H9 (cell line): ENCODE data around the gene CACNB3. TPM values are rescaled to one million over a fixed set of nuclear protein-coding genes. Genes with fewer than 3 reads are reported as not detected.

Experiments
- DNase-seq: peaks from one replicate; pipeline ENCODE4 v3.0.0-alpha.2; 2017
- H2AFZ ChIP-seq: one replicate; pipeline ENCODE4 v1.6.1; 2013; ENCODE audit warnings: mild to moderate bottlenecking, low read length, control low read depth, moderate library complexity
- H2AK5ac ChIP-seq: 2 replicates; pipeline ENCODE4 v1.6.1; 2013; ENCODE audit warnings: low read length, control low read depth, mixed read lengths; ENCODE audit not compliant: insufficient read length
- H2BK120ac ChIP-seq: one replicate; pipeline ENCODE4 v1.6.1; 2013; ENCODE audit warnings: low read depth, mild to moderate bottlenecking, low read length, control low read depth, inconsistent platforms; ENCODE audit not compliant: poor library complexity, severe bottlenecking
- H2BK12ac ChIP-seq: 2 replicates; pipeline ENCODE4 v1.6.1; 2013; ENCODE audit warnings: low read length, control low read depth, mixed read lengths, low read depth; ENCODE audit not compliant: insufficient read length
- H2BK15ac ChIP-seq: 2 replicates; pipeline ENCODE4 v1.6.1; 2013; ENCODE audit warnings: low read depth, low read length, control low read depth
- H2BK20ac ChIP-seq: one replicate; pipeline ENCODE4 v1.6.1; 2013; ENCODE audit warnings: low read depth, mild to moderate bottlenecking, low read length, control low read depth, inconsistent platforms; ENCODE audit not compliant: poor library complexity, severe bottlenecking
- H2BK5ac ChIP-seq: 2 replicates; pipeline ENCODE4 v1.6.1; 2013; ENCODE audit warnings: low read length, control low read depth, mixed read lengths; ENCODE audit not compliant: insufficient read length
- H3K14ac ChIP-seq: 2 replicates; pipeline ENCODE4 v1.6.1; 2013; ENCODE audit warnings: low read length, control low read depth; ENCODE audit not compliant: insufficient read depth
- H3K18ac ChIP-seq: 2 replicates; pipeline ENCODE4 v1.6.1; 2013; ENCODE audit warnings: low read depth, mild to moderate bottlenecking, mixed read lengths, low read length, control low read depth; ENCODE audit not compliant: insufficient read length
- H3K23ac ChIP-seq: 2 replicates; pipeline ENCODE4 v1.6.1; 2013; ENCODE audit warnings: low read length, control low read depth, mixed read lengths, low read depth; ENCODE audit not compliant: insufficient read length
- H3K23me2 ChIP-seq: 2 replicates; pipeline ENCODE4 v1.6.1; 2013; ENCODE audit warnings: low read depth, mild to moderate bottlenecking, mixed read lengths, low read length, control low read depth; ENCODE audit not compliant: insufficient read length, poor library complexity, severe bottlenecking
- H3K27ac ChIP-seq: 2 replicates; pipeline ENCODE4 v1.5.1; 2013; ENCODE audit warnings: low read length, control low read depth, mixed read lengths, low read depth; ENCODE audit not compliant: insufficient read length
- H3K27me3 ChIP-seq: 2 replicates; pipeline ENCODE4 v1.6.1; 2013; ENCODE audit warnings: low read length, control low read depth, inconsistent platforms; ENCODE audit not compliant: insufficient read depth
- H3K4ac ChIP-seq: 2 replicates; pipeline ENCODE4 v1.6.1; 2013; ENCODE audit warnings: low read depth, mild to moderate bottlenecking, control low read depth, inconsistent platforms, low read length, moderate library complexity
- H3K4me1 ChIP-seq: 2 replicates; pipeline ENCODE4 v1.6.1; 2013; ENCODE audit warnings: low read length, control low read depth, inconsistent platforms; ENCODE audit not compliant: insufficient read depth
- H3K4me2 ChIP-seq: 2 replicates; pipeline ENCODE4 v1.6.1; 2013; ENCODE audit warnings: low read length, control low read depth, mixed read lengths; ENCODE audit not compliant: insufficient read length, insufficient read depth
- H3K56ac ChIP-seq: 2 replicates; pipeline ENCODE4 v1.6.1; 2013; ENCODE audit warnings: low read depth, mild to moderate bottlenecking, mixed read lengths, low read length, control low read depth; ENCODE audit not compliant: insufficient read length
- H3K79me1 ChIP-seq: 2 replicates; pipeline ENCODE4 v1.6.1; 2013; ENCODE audit warnings: low read depth, mild to moderate bottlenecking, moderate library complexity, low read length, control low read depth, inconsistent platforms; ENCODE audit not compliant: insufficient read depth, poor library complexity, severe bottlenecking
- H3K79me2 ChIP-seq: 2 replicates; pipeline ENCODE4 v1.6.1; 2013; ENCODE audit warnings: low read length, control low read depth, inconsistent platforms; ENCODE audit not compliant: insufficient read depth
- H3K9ac ChIP-seq: 2 replicates; pipeline ENCODE4 v1.6.1; 2013; ENCODE audit warnings: low read length, control low read depth, mixed read lengths; ENCODE audit not compliant: insufficient read length; ENCODE audit errors: extremely low read depth
- H3K9me3 ChIP-seq: one replicate; pipeline ENCODE4 v1.6.1; 2013; ENCODE audit warnings: low read depth, low read length, inconsistent platforms; ENCODE audit not compliant: control insufficient read depth
- H3T11ph ChIP-seq: one replicate; pipeline ENCODE4 v1.6.1; 2013; ENCODE audit warnings: mild to moderate bottlenecking, low read length, control low read depth, inconsistent platforms
- H4K20me1 ChIP-seq: one replicate; pipeline ENCODE4 v1.6.1; 2013; ENCODE audit not compliant: control insufficient read depth, insufficient read length, insufficient read depth
- H4K5ac ChIP-seq: 2 replicates; pipeline ENCODE4 v1.6.1; 2013; ENCODE audit warnings: low read depth, mild to moderate bottlenecking, mixed read lengths, low read length, control low read depth; ENCODE audit not compliant: insufficient read length
- H4K8ac ChIP-seq: replicated peaks from 2 replicates; pipeline ENCODE4 v1.6.1; 2013; ENCODE audit warnings: low read length, control low read depth, mixed read lengths, low read depth; ENCODE audit not compliant: insufficient read length
- H4K91ac ChIP-seq: 2 replicates; pipeline ENCODE4 v1.6.1; 2013; ENCODE audit warnings: low read depth, mild to moderate bottlenecking, moderate library complexity, mixed read lengths, low read length, control low read depth; ENCODE audit not compliant: insufficient read length
- H3K27ac Mint-ChIP-seq, 3 experiments: 2 replicates in 2 of 3; 3 replicates in 1 of 3; pipeline ENCODE4 v1.8.0; 2020 to 2021; ENCODE audit warnings: mixed read lengths in 3 of 3, mild to moderate bottlenecking in 1 of 3, moderate library complexity in 1 of 3
- H3K27me3 Mint-ChIP-seq: 2 replicates; pipeline ENCODE4 v1.8.0; 2021; ENCODE audit warnings: low read depth, mild to moderate bottlenecking, moderate library complexity, mixed read lengths
- H3K36me3 Mint-ChIP-seq, 3 experiments: 2 replicates in 2 of 3; 3 replicates in 1 of 3; pipeline ENCODE4 v1.8.0; 2020 to 2021; ENCODE audit warnings: low read depth in 3 of 3, mixed read lengths in 3 of 3; ENCODE audit not compliant: insufficient read depth in 1 of 3
- H3K4me1 Mint-ChIP-seq, 2 experiments: 2 replicates each; pipeline ENCODE4 v1.8.0; 2020; ENCODE audit warnings: mixed read lengths in 2 of 2
- H3K4me3 Mint-ChIP-seq, 2 experiments: 2 replicates in 1 of 2; 3 replicates in 1 of 2; pipeline ENCODE4 v1.8.0; 2020 to 2021; ENCODE audit warnings: mild to moderate bottlenecking in 2 of 2, mixed read lengths in 2 of 2, moderate library complexity in 1 of 2
- H3K9me3 Mint-ChIP-seq, 2 experiments: 2 replicates in 1 of 2; 3 replicates in 1 of 2; pipeline ENCODE4 v1.8.0; 2020; ENCODE audit warnings: mild to moderate bottlenecking in 2 of 2, mixed read lengths in 2 of 2, moderate library complexity in 1 of 2
- WGBS: extraction: QIAGEN DNeasy Blood & Tissue Kit; methylation state at CpG from one replicate; pipeline ENCODE4 v1.1.7; 2013; ENCODE audit warnings: missing lambda C conversion rate, low lambda C conversion rate, mixed read lengths; ENCODE audit not compliant: insufficient read length; ENCODE audit errors: extremely low coverage; 5-methylcytosine and 5-hydroxymethylcytosine counted together
- microRNA-seq: library from miRNA; unstranded; fragments of <30 nt; microRNA quantifications from one replicate; pipeline ENCODE4, GENCODE V29; 2020; ENCODE audit warnings: borderline microRNAs expressed
- total RNA-seq: library from RNA; stranded (reverse); gene quantifications from 2 replicates; pipeline ENCODE4 v1.2.1, GENCODE V29; 2021
- TF ChIP-seq, protein P1 (sequence below): fragments of 200-600 bp; sonication (generic); conservative IDR thresholded peaks from 3 replicates; pipeline ENCODE4 v1.8.0; 2021; ENCODE audit warnings: antibody characterized with exemption, mild to moderate bottlenecking

CACNB3 gene
- total RNA-seq, 1 experiment from 2014 or later: 35.1 TPM

DNA sequence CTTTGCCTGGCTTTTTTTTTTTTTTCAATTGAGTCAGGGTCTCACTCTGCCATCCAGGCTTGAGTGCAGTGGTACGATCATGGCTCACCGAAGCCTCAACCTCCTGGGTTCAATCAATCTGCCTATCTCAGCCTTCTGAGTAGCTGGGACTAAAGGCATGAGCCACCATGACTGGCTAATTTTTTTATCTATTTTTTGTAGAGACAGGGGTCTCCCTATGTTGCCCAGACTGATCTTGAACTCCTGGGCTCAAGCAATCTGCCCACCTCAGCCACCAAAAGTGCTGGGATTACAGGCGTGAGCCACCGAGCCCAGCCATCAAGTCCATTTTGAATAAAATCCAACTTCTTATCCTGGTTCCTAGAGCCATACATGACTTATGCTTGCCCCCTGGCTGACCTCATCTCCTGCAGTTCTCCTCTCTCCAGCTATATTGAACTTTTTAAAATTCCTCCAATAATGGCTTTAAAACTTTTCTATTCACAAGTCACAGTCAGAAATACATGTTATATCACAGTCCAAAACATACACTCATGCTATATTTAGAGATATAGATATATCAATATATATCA lies 57.7 kb downstream of the CACNB3 start:
- Mint-ChIP-seq H3K9me3 (no peaks in the 10 kb centered on the region), H3K27me3 (peaks cover 12% of the 10 kb centered on the region), H3K4me3 (no peak overlapping the region), H3K36me3 (no peaks in the 10 kb centered on the region), H3K4me1 (peaks cover 0 to 10% of the 10 kb centered on the region in 2 experiments; a peak in 2 of 4 replicates), H3K27ac (no peak overlapping the region)
- no peaks in the 10 kb centered on the region for H3K27me3 ChIP-seq
- H4K91ac ChIP-seq: no peak overlapping the region
- no peak overlapping the region for H2AFZ ChIP-seq
- H3K23ac ChIP-seq: no peak overlapping the region
- no peaks in the 10 kb centered on the region for H4K20me1 ChIP-seq
- H3K18ac ChIP-seq: no peak overlapping the region
- H3K23me2 ChIP-seq: no peaks in the 10 kb centered on the region
- DNase-seq: no peak
- H2AK5ac ChIP-seq: no peak overlapping the region
- H3K14ac ChIP-seq: no peak overlapping the region
- no peak overlapping the region for H4K5ac ChIP-seq
- H3K4me1 ChIP-seq: no peaks in the 10 kb centered on the region
- no peak overlapping the region for H3K27ac ChIP-seq
- H4K8ac ChIP-seq: no peak overlapping the region
- no peaks in the 10 kb centered on the region for H3K79me2 ChIP-seq
- H2BK5ac ChIP-seq: no peak overlapping the region
- no peaks in the 10 kb centered on the region for H3K79me1 ChIP-seq
- H3K56ac ChIP-seq: no peak overlapping the region
- TF ChIP-seq, protein P1, sequence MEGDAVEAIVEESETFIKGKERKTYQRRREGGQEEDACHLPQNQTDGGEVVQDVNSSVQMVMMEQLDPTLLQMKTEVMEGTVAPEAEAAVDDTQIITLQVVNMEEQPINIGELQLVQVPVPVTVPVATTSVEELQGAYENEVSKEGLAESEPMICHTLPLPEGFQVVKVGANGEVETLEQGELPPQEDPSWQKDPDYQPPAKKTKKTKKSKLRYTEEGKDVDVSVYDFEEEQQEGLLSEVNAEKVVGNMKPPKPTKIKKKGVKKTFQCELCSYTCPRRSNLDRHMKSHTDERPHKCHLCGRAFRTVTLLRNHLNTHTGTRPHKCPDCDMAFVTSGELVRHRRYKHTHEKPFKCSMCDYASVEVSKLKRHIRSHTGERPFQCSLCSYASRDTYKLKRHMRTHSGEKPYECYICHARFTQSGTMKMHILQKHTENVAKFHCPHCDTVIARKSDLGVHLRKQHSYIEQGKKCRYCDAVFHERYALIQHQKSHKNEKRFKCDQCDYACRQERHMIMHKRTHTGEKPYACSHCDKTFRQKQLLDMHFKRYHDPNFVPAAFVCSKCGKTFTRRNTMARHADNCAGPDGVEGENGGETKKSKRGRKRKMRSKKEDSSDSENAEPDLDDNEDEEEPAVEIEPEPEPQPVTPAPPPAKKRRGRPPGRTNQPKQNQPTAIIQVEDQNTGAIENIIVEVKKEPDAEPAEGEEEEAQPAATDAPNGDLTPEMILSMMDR: no peak
- no peak overlapping the region for H3K4me2 ChIP-seq
- no CpG with 5 or more reads among the region's 4 CpGs for WGBS
- no peak overlapping the region for H2BK120ac ChIP-seq
- no peak overlapping the region for H2BK20ac ChIP-seq
- no peak overlapping the region for H2BK12ac ChIP-seq
- no peak overlapping the region for H3T11ph ChIP-seq
- no peak overlapping the region for H2BK15ac ChIP-seq
- H3K9ac ChIP-seq: no peak overlapping the region
- H3K4ac ChIP-seq: no peak overlapping the region
- H3K9me3 ChIP-seq: no peaks in the 10 kb centered on the region

Small RNA genes within 50 kb of the gene (microRNA-seq; reads per million reads assigned to microRNA genes)
- gene MIR4701: not detected

Other genes with a start within 250 kb of the CACNB3 start
- gene LALBA, start 248.4 kb upstream of the CACNB3 start, total RNA-seq: not detected in 2 replicates
- gene KANSL2, start 136.3 kb upstream of the CACNB3 start, total RNA-seq: 51.3 and 56.6 TPM in 2 replicates
- gene CCNT1, start 101.8 kb upstream of the CACNB3 start, total RNA-seq: 49.4 and 53.1 TPM in 2 replicates
- gene ADCY6, start 29.4 kb upstream of the CACNB3 start, total RNA-seq: 30.2 and 31.1 TPM in 2 replicates
- 98.1 and 104 TPM in 2 replicates for gene DDX23, start 33.7 kb downstream of the CACNB3 start, total RNA-seq
- gene RND1, start 47.4 kb downstream of the CACNB3 start, total RNA-seq: 9.5 and 9.7 TPM in 2 replicates
- gene FKBP11, start 107.0 kb downstream of the CACNB3 start, total RNA-seq: 40.8 and 43.6 TPM in 2 replicates
- 254 and 263 TPM in 2 replicates for gene ARF3, start 139.0 kb downstream of the CACNB3 start, total RNA-seq
- 0.37 and 0.53 TPM in 2 replicates for gene WNT10B, start 153.2 kb downstream of the CACNB3 start, total RNA-seq
- gene WNT1, start 159.8 kb downstream of the CACNB3 start, total RNA-seq: not detected in 2 replicates
- gene DDN, start 180.9 kb downstream of the CACNB3 start, total RNA-seq: 0.35 and 0.39 TPM in 2 replicates
- gene PRKAG1, start 200.3 kb downstream of the CACNB3 start, total RNA-seq: 34.8 and 36.7 TPM in 2 replicates
- gene KMT2D, start 242.3 kb downstream of the CACNB3 start, total RNA-seq: 83.9 and 93.7 TPM in 2 replicates